GM18507 (cell line): ENCODE data around the gene IFI35.

Source experiments
- DNase-seq: peaks from one replicate; pipeline ENCODE4 v3.0.0; 2011; ENCODE audit warnings: low read depth; ENCODE audit not compliant: insufficient read length; ENCODE audit errors: extremely low spot score
- FAIRE-seq: peaks from 2 replicates; lab custom pipeline; 2011; peaks lifted over from hg19 to GRCh38; lab: Jason Lieb, UNC

The IFI35 gene

GRCh38 chr17:43020030-43020621, 13.5 kb downstream of the IFI35 start:
- FAIRE-seq (no peak), DNase-seq (no peak)

GRCh38 chr17:43020789-43021740, 14.5 kb downstream of the IFI35 start:
- FAIRE-seq (no peak), DNase-seq (no peak)

- peak; percentile 60 for DNase-seq
These were observed 15.3 kb downstream of the IFI35 start, which contains the start of gene VAT1 for GRCh38 chr17:43021741-43022512. TSS of gene VAT1 (minus strand) at chr17:43022385. CDS start at chr17:43022322, 63 bp downstream.

GRCh38 chr17:43024407-43025289, 18.1 kb downstream of the IFI35 start, which contains the start of gene RND2:
TSS of gene RND2 (plus strand) at chr17:43025231. CDS start at chr17:43025348, 117 bp downstream.
- peak; percentile 77 for DNase-seq
- FAIRE-seq: peak; percentile 84

More at GRCh38 chr17:43021741-43022512, 15.3 kb downstream of the IFI35 start, which contains the start of gene VAT1:
- peak; percentile 80 for FAIRE-seq

GRCh38 chr17:43025290-43025657, 18.7 kb downstream of the IFI35 start:
- FAIRE-seq: no peak
- DNase-seq: no peak

GRCh38 chr17:43025766-43026537, 19.4 kb downstream of the IFI35 start:
- FAIRE-seq (no peak), DNase-seq (no peak)

GRCh38 chr17:43026595-43026994, 20.0 kb downstream of the IFI35 start:
- no peak for FAIRE-seq
- no peak for DNase-seq

GRCh38 chr17:43027091-43028032, 20.8 kb downstream of the IFI35 start:
- DNase-seq (no peak), FAIRE-seq (no peak)

- no peak for FAIRE-seq
- DNase-seq: no peak
These were observed 21.8 kb downstream of the IFI35 start for GRCh38 chr17:43028221-43028861.

- FAIRE-seq: no peak
- DNase-seq: no peak
These were observed 23.7 kb downstream of the IFI35 start for GRCh38 chr17:43030137-43030767.

- no peak for FAIRE-seq
These were observed 25.1 kb downstream of the IFI35 start for GRCh38 chr17:43031666-43032065.

GRCh38 chr17:43033948-43034881, 27.6 kb downstream of the IFI35 start:
- DNase-seq: no peak
- no peak for FAIRE-seq

More at GRCh38 chr17:43031666-43032065, 25.1 kb downstream of the IFI35 start:
- no peak for DNase-seq

- no peak for FAIRE-seq
- no peak for DNase-seq
These were observed 28.3 kb downstream of the IFI35 start for GRCh38 chr17:43034894-43035293.

GRCh38 chr17:43039646-43040045, 33.1 kb downstream of the IFI35 start:
- DNase-seq: no peak
- no peak for FAIRE-seq

GRCh38 chr17:43040655-43041054, 34.1 kb downstream of the IFI35 start:
- no peak for FAIRE-seq

More at GRCh38 chr17:43040655-43041054, 34.1 kb downstream of the IFI35 start:
- no peak for DNase-seq
